ENCODE measurements around the gene NOX5. TPM values are rescaled to one million over a fixed set of nuclear protein-coding genes. Genes with fewer than 3 reads are reported as not detected.

NOX5 gene
- total and polyA plus RNA-seq, 2 of the 4 experiments (the other 2 are of a cell fraction), result 0.07 TPM; not detected in 1

- Histone ChIP-seq H2BK15ac (ENCODE audit: low read depth, low read length) (no peak overlapping the region), H3K4me3 (ENCODE audit: insufficient read depth, low read depth, low read length) (no peak overlapping the region), H4K91ac (ENCODE audit: insufficient read depth, low read depth, low read length) (no peak overlapping the region), H2AFZ (replicated peaks; ENCODE audit: low read length, poor library complexity) (no peak overlapping the region), H4K5ac (ENCODE audit: low read depth, low read length) (no peak overlapping the region), H3K23ac (ENCODE audit: low read depth, low read length) (no peak overlapping the region), H2AK9ac (replicated peaks; ENCODE audit: low read depth, low read length, poor library complexity) (no peak overlapping the region), H3K14ac (replicated peaks; ENCODE audit: low read depth, low read length) (no peak overlapping the region), H3K56ac (ENCODE audit: extremely low read depth, insufficient read depth, low read length) (no peak overlapping the region), H2BK20ac (ENCODE audit: low read depth, low read length) (no peak overlapping the region), H3K27ac (ENCODE audit: insufficient read depth, low read length) (no peak overlapping the region), H3K4me2 (ENCODE audit: low read depth, low read length) (no peak overlapping the region), H3K36me3 (ENCODE audit: control insufficient read depth, insufficient read depth, low read length) (no peaks in the 10 kb centered on the region), H3K4ac (ENCODE audit: low read depth, low read length) (no peak overlapping the region), H3K18ac (ENCODE audit: low read depth, low read length) (no peak overlapping the region), H3K79me1 (ENCODE audit: low read depth in 1 of 2, low read length in 2 of 2) (no peaks in the 10 kb centered on the region), H4K8ac (ENCODE audit: low read depth in 2 of 2, low read length in 2 of 2) (no peak overlapping the region), H3K9me3 (ENCODE audit: control insufficient read depth, insufficient read depth, low read length) (no peaks in the 10 kb centered on the region), H4K20me1 (ENCODE audit: insufficient read depth, low read length) (no peaks in the 10 kb centered on the region), H3K27me3 (ENCODE audit: control insufficient read depth, insufficient read depth, low read length) (peaks cover 32% of the 10 kb centered on the region), H2BK120ac (ENCODE audit: low read depth, low read length) (no peak overlapping the region), H2AK5ac (ENCODE audit: low read depth, low read length) (no peak overlapping the region), H2BK5ac (ENCODE audit: low read depth, low read length, poor library complexity, severe bottlenecking) (no peak overlapping the region), H3K4me1 (ENCODE audit: control insufficient read depth, insufficient read depth, low read length) (no peaks in the 10 kb centered on the region), H3K9me1 (ENCODE audit: insufficient read depth, low read length) (no peaks in the 10 kb centered on the region), H3K9ac (ENCODE audit: low read depth, low read length) (no peak overlapping the region)
- no TSS peak for BruUV-seq (replicated peaks)
- intact Hi-C loops (cut with micrococcal nuclease) (no loop called here), dilution Hi-C loops (cut with HindIII; ENCODE audit: low sequenced_read_pairs, unreplicated experiment) (no loop called here), in situ Hi-C loops (cut with MboI; ENCODE audit: low sequenced_read_pairs) (no loop called here)
- ChIA-PET POLR2A (ENCODE audit: unreplicated experiment) (no interaction called here), CTCF (interaction anchor here (0.7 kb wide), 1 partner anchor 19 kb away, joined by 4 read pairs; no protein-coding TSS in a partner anchor)
- WGBS, 2 experiments (ENCODE audit: extremely low coverage in 2 of 2, insufficient read length in 1 of 2), result no CpG with 5 or more reads among the region's 5 CpGs
- no peak for DNase-seq
- no peak for TF ChIP-seq USF2 (IDR thresholded peaks at IDR 0.05; ENCODE audit: low read depth, low read length)
- TF ChIP-seq BHLHE40 (IDR thresholded peaks at IDR 0.05; ENCODE audit: low read depth, low read length), result no peak
- TF ChIP-seq POLR2A (IDR thresholded peaks at IDR 0.05; ENCODE audit: low read depth, low read length), result no peak
- TF ChIP-seq MAZ (IDR thresholded peaks at IDR 0.05; ENCODE audit: borderline replicate concordance, low read depth, low read length), result no peak
- TF ChIP-seq RCOR1 (IDR thresholded peaks at IDR 0.05; ENCODE audit: insufficient replicate concordance, low read length), result no peak
- TF ChIP-seq CEBPB (IDR thresholded peaks at IDR 0.05; ENCODE audit: low read depth, low read length), result no peak
- no peak for ATAC-seq (ENCODE audit: low read depth)
Observed at GRCh38 chr15:68985361-68985891, 29.1 kb upstream of the NOX5 start.
